SJCRH30 (cell line): ENCODE results near the gene TASOR2. TPM values are rescaled to one million over a fixed set of nuclear protein-coding genes. Genes with fewer than 3 reads are reported as not detected.

Experiments used
- DNase-seq, 2 experiments: peaks; one replicate each; pipeline ENCODE4 v3.0.0-alpha.2; 2015 to 2020
- H3K27ac ChIP-seq: fragments of 250-450 bp; sonication (Bioruptor Pico); 2 replicates; pipeline ENCODE4 v1.5.1; 2020; ENCODE audit warnings: mild to moderate bottlenecking, moderate library complexity
- H3K27me3 ChIP-seq: fragments of 250-450 bp; sonication (Bioruptor Pico); 2 replicates; pipeline ENCODE4 v1.5.1; 2020; ENCODE audit warnings: mild to moderate bottlenecking, moderate library complexity
- H3K36me3 ChIP-seq: fragments of 250-450 bp; sonication (Bioruptor Pico); 2 replicates; pipeline ENCODE4 v1.5.1; 2020; ENCODE audit warnings: mild to moderate bottlenecking, moderate library complexity
- H3K4me1 ChIP-seq: fragments of 250-450 bp; sonication (Bioruptor Pico); 2 replicates; pipeline ENCODE4 v1.5.1; 2020; ENCODE audit warnings: mild to moderate bottlenecking, moderate library complexity
- H3K4me3 ChIP-seq: fragments of 250-450 bp; sonication (Bioruptor Pico); 2 replicates; pipeline ENCODE4 v1.5.1; 2020; ENCODE audit warnings: mild to moderate bottlenecking, moderate library complexity
- H3K9me3 ChIP-seq: fragments of 250-450 bp; sonication (Bioruptor Pico); replicated peaks from 2 replicates; pipeline ENCODE4 v1.5.1; 2020; ENCODE audit warnings: mild to moderate bottlenecking, moderate library complexity
- total RNA-seq: library from RNA; depleted of rRNA; stranded (reverse); fragments of >200 nt; shearing (Covaris generic); gene quantifications from 2 replicates; pipeline ENCODE4 v1.2.3, GENCODE V29; 2014; rRNA removed

The TASOR2 gene, protein sequence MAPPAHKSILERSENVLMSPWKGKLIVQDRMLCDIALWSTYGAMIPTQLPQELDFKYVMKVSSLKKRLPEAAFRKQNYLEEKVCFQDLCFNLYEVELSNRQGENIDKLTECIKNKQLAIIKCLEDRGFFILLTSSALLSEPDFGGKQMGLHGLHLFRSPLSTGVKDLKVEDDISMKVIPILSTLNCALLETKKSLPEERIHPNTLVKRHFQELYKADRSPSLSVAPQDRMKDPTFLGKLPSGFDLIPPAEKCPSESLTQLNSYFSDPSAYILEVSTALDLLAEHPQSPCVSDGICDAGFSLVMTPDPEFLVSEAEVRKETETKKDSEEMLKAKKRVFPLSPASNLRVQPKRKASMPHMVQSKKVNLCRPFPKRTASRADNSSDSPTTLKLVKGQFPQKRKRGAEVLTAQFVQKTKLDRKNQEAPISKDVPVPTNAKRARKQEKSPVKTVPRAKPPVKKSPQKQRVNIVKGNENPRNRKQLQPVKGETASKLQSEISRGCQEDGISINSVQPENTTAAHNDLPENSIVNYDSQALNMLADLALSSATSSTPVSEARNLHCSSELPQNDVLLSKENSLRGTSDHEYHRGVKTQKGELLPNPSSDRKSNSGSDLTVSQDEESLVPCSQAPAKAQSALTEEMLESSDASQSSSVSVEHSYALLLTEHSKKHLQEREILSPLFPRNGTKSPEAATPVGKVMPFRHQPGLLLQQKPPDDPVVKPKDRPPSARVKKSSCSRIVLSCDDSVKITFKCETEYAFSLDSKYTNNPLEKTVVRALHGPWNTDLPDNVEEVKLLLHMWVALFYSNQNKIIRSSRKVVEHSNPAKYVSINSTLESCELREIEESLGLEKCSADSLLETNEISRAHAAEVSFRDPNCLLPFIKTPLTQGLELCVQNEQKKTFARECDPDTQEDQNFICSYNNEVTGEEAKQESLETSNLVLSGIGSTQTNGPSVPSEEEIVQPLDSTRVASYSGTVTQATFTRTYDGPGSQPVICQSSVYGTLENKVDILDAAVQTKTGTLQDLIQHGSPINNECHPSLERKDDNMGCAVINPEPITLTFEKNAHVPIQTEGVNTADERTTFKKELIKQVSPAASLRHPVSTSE (N-terminal part only)
- total RNA-seq: 63.2 and 73.8 TPM in 2 replicates

- peak; percentile 95 to 96 for DNase-seq
- Histone ChIP-seq H3K4me1 (0 out of 2 replicates have a peak, but pooled peaks cover 2% of the 10 kb centered on the region), H3K36me3 (no peaks in the 10 kb centered on the region), H3K9me3 (no peaks in the 10 kb centered on the region), H3K27ac (peak within 1 kb of the TSS; percentile 75), H3K27me3 (no peaks in the 10 kb centered on the region), H3K4me3 (peak within 1 kb of the TSS; percentile 96)
These were observed at the start of gene TASOR2 for GRCh38 chr10:5684318-5684970. Gene TASOR2, plus strand, starts transcription at chr10:5684838. Its CDS starts 35,805 bp downstream, at chr10:5720643.

DNA sequence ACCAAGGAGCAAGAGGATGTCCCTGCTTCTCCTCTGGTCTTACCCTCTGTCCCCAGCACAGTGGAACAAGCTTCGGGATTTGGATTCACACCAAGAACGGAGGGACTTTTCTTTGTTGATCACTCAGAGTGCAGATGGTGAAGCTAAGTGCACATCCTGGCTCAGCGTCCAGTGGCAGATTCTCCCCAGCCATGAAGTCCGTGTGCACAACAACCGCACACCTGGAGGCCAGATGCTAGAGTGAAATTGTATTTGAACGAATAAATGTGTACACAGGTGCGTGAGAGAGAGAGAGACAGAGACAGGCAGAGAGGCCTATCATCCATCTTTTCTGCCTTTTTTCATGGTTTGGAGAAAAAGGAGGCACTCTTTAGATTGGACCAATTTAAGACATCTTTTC, 49.7 kb upstream of the TASOR2 start:
- Histone ChIP-seq H3K27ac (no peak overlapping the region), H3K9me3 (no peaks in the 10 kb centered on the region), H3K4me1 (no peaks in the 10 kb centered on the region), H3K36me3 (no peaks in the 10 kb centered on the region), H3K4me3 (no peak overlapping the region), H3K27me3 (no peaks in the 10 kb centered on the region)
- no peak for DNase-seq

- H3K4me1 ChIP-seq: no peaks in the 10 kb centered on the region
- H3K36me3 ChIP-seq: no peaks in the 10 kb centered on the region
- H3K4me3 ChIP-seq: no peak overlapping the region
- H3K27me3 ChIP-seq: no peaks in the 10 kb centered on the region
- H3K9me3 ChIP-seq: no peaks in the 10 kb centered on the region
- no peak overlapping the region for H3K27ac ChIP-seq
- no peak for DNase-seq
These were observed 46.1 kb upstream of the TASOR2 start for GRCh38 chr10:5638494-5638893.

DNA sequence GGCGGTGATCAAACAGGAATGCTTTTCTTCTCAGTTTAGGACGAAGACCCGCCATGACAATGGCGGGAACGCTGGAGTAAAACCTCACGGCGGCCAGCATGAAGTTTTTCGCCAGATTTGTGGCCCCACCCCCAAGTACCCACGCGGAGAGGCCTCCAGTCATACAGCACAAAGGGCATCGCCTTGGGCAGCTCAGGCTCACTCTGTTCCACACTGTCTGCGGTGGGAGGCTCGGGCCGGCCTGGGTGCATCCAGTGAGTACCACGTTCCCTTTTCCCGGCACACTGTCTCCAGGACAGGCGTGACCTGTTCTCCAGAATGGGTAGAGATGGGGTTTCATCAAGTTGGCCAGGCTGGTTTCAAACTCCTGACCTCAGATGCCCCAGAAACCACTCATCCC, 45.6 kb upstream of the TASOR2 start:
- Histone ChIP-seq H3K4me1 (no peaks in the 10 kb centered on the region), H3K36me3 (no peaks in the 10 kb centered on the region), H3K27ac (no peak overlapping the region), H3K4me3 (no peak overlapping the region), H3K27me3 (no peaks in the 10 kb centered on the region), H3K9me3 (no peaks in the 10 kb centered on the region)
- DNase-seq: no peak

- Histone ChIP-seq H3K36me3 (no peaks in the 10 kb centered on the region), H3K27ac (no peak overlapping the region), H3K4me1 (no peaks in the 10 kb centered on the region), H3K4me3 (no peak overlapping the region), H3K9me3 (no peaks in the 10 kb centered on the region), H3K27me3 (no peaks in the 10 kb centered on the region)
- DNase-seq: no peak
These were observed 44.6 kb upstream of the TASOR2 start for GRCh38 chr10:5640036-5640435.

DNA sequence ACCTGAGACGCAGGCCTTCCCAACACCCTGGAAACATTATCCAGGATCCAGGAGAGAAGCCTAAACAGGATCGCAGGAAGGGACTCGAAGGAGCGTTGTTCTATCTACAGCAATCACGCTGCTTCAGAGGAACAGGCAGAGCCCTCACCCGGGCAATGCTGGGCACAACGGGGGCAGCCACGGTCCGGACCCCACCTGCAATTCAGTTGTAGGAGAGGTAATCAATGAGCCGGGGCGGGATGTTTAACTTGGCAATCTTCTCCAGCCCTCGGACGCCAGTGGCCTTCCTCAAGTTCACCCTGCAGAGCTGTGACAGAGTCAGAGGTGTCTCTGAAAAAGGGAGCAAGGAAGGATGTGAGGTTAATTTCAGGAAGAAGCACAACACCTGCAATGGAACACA, 44.1 kb upstream of the TASOR2 start:
- no peaks in the 10 kb centered on the region for H3K36me3 ChIP-seq
- no peaks in the 10 kb centered on the region for H3K27me3 ChIP-seq
- no peak overlapping the region for H3K27ac ChIP-seq
- H3K9me3 ChIP-seq: no peaks in the 10 kb centered on the region
- no peaks in the 10 kb centered on the region for H3K4me1 ChIP-seq
- no peak for DNase-seq
- no peak overlapping the region for H3K4me3 ChIP-seq

DNA sequence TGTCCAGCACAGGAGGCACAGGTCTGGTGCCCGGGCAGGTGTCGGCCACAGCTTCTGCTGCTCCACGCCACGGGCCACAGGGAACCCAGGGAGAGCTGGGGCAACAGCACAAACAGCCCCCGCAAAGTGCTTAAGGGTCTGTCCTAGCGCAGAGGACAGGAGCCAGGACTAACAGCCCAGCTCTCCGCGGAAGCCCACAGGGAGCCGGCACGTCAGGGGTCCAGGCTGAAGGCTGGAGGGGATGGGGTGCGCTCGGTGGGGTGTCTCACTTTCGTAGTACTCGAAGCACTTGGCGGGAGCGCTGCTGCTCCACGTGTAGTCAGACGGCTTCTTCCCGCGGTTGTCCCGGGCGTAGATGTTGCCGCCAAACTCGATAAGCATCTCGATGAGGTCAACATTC, 43.1 kb upstream of the TASOR2 start:
- Histone ChIP-seq H3K27ac (no peak overlapping the region), H3K4me3 (no peak overlapping the region), H3K36me3 (no peaks in the 10 kb centered on the region), H3K9me3 (no peaks in the 10 kb centered on the region), H3K27me3 (no peaks in the 10 kb centered on the region), H3K4me1 (no peaks in the 10 kb centered on the region)
- DNase-seq: no peak

DNA sequence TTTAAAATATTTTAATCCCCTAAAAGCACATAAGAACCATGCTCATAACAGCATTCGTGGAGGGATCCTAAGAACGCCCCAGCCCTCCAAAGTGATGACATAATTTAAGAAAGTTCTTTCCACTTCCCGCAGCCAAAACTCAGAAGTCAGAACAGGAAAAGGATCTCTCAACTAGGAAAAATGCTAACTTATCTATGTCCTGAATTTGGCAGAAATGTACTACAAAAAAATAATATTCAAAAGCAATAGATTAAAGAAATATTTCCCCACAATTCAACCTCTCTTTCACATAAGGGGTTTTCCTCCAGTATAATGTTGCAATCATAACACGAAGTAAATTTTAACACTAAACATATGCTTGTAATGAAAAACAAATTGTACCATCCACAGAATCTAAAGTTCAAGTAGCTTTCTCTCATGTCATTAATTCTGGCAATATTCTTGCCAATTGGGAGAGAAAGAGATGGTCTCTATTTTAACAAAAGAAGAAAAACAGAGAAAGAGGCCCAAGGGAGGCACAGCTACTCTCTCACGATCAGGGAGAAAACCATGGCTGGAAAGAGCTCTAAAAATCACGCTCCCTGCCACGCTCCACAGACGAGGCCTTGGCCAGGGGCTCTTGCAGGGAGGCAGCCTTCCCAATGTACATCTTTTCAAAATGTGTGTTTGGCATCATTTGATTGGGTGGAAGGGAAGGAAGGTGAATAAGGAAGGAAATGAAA, 41.1 kb upstream of the TASOR2 start:
- H3K4me1 ChIP-seq: no peaks in the 10 kb centered on the region
- H3K4me3 ChIP-seq: no peak overlapping the region
- no peaks in the 10 kb centered on the region for H3K36me3 ChIP-seq
- no peaks in the 10 kb centered on the region for H3K9me3 ChIP-seq
- DNase-seq: no peak
- no peak overlapping the region for H3K27ac ChIP-seq
- no peaks in the 10 kb centered on the region for H3K27me3 ChIP-seq

GRCh38 chr10:5644930-5645329, 39.7 kb upstream of the TASOR2 start:
- H3K4me1 ChIP-seq: no peaks in the 10 kb centered on the region
- H3K4me3 ChIP-seq: no peak overlapping the region
- no peaks in the 10 kb centered on the region for H3K36me3 ChIP-seq

DNA sequence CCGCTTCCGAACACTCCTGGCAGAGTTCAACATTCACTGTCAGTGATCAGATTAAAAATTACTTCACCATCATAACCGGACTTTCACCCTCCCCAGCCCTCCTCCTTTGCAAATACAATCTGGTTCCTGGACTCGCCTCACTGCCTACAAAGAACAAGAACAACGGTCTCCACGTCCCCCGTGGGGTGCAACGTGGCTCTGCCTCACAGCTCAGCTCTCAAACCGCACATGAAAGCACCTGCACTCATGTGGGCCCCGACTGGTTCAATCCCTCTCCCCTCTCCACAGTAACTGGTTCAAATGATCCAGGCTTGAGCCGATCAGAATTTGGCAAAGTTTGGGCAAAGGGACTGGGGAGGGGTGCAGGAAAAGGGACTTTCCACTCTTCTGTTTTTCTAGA, 39.3 kb upstream of the TASOR2 start:
- no peaks in the 10 kb centered on the region for H3K27me3 ChIP-seq
- DNase-seq: no peak
- no peak overlapping the region for H3K27ac ChIP-seq
- no peaks in the 10 kb centered on the region for H3K36me3 ChIP-seq
- no peak overlapping the region for H3K4me3 ChIP-seq
- no peaks in the 10 kb centered on the region for H3K9me3 ChIP-seq
- H3K4me1 ChIP-seq: no peaks in the 10 kb centered on the region

More at GRCh38 chr10:5644930-5645329, 39.7 kb upstream of the TASOR2 start:
- H3K27ac ChIP-seq: no peak overlapping the region
- no peaks in the 10 kb centered on the region for H3K27me3 ChIP-seq
- no peaks in the 10 kb centered on the region for H3K9me3 ChIP-seq
- no peak for DNase-seq

- no peak for DNase-seq
- Histone ChIP-seq H3K9me3 (no peaks in the 10 kb centered on the region), H3K36me3 (no peaks in the 10 kb centered on the region), H3K4me3 (no peak overlapping the region), H3K4me1 (no peaks in the 10 kb centered on the region), H3K27ac (no peak overlapping the region), H3K27me3 (no peaks in the 10 kb centered on the region)
These were observed 38.6 kb upstream of the TASOR2 start for GRCh38 chr10:5645944-5646617.

- Histone ChIP-seq H3K4me3 (no peak overlapping the region), H3K27ac (no peak overlapping the region), H3K9me3 (no peaks in the 10 kb centered on the region), H3K36me3 (no peaks in the 10 kb centered on the region), H3K27me3 (no peaks in the 10 kb centered on the region), H3K4me1 (no peaks in the 10 kb centered on the region)
- DNase-seq: no peak
These were observed 37.0 kb upstream of the TASOR2 start for GRCh38 chr10:5647507-5648240.
